Measurements from ENCODE around the gene MYBPC2.
A peak's percentile ranks its signal among the peaks of the same experiment; 100 is the strongest.

The MYBPC2 gene

GRCh38 chr19:50501568-50502475 is 69.1 kb downstream of the MYBPC2 start:
- no peak for DNase-seq

DNA sequence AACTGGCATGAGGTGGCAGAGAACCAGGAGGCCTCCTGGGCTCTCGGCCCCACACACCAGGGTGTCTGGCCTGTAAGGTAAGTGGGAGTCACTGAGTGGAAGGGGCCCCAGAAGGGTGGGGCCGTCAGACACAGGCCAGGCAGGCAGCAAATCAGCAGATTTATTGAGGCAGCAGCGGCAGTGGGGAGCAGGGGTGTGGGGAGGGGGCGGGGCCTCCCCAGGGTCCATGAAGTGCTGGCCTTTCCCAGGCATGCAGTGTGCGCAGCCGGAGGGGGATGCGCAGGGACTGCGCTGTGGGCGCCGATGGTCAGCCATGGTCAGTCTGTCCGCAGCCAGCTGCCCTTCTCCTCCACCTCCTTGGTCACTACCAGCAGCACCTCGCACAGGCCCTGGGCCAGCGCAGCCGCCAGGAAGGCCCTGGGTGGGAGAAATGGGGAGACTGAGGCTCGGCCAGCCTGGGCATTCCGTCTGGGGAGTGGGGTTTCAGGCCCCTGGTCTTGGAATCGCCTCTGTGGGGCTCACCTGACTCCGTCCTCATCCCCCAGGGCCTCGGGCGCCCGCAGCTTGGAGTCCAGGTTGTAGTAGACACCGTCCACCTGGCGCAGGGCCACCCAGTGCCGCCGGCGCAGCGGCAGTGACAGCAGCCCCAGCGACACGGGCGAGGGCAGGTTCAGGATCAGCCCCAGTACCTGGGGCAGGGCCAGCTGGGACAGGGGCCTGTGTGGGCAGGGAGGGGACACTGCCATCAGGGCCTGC is 73.3 kb downstream of the MYBPC2 start:
- no peak for DNase-seq

GRCh38 chr19:50506700-50507099 is 74.0 kb downstream of the MYBPC2 start:
- no peak for DNase-seq

DNA sequence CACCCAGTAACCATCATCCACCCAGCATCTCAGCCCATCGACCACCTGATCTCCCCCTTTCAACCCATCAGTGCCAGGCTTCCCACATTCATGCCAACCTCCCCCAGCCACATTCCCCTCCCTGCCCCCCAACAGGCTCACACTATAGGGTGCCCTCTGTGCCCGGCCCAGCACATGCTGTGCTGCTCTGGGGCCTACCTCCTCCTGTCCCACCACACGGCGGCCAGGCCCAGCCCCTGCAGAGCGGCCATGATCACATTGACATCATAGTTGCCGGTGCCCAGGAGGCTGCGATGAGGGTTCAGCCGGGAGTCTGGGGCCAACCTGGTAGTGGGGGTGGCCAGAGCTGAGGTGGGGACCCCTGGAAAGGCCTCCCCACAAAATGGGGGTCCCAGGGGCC is 74.7 kb downstream of the MYBPC2 start:
- no peak for DNase-seq

GRCh38 chr19:50508843-50509190 is 76.1 kb downstream of the MYBPC2 start:
- no peak for DNase-seq

GRCh38 chr19:50509366-50509765 is 76.7 kb downstream of the MYBPC2 start:
- no peak for DNase-seq

DNA sequence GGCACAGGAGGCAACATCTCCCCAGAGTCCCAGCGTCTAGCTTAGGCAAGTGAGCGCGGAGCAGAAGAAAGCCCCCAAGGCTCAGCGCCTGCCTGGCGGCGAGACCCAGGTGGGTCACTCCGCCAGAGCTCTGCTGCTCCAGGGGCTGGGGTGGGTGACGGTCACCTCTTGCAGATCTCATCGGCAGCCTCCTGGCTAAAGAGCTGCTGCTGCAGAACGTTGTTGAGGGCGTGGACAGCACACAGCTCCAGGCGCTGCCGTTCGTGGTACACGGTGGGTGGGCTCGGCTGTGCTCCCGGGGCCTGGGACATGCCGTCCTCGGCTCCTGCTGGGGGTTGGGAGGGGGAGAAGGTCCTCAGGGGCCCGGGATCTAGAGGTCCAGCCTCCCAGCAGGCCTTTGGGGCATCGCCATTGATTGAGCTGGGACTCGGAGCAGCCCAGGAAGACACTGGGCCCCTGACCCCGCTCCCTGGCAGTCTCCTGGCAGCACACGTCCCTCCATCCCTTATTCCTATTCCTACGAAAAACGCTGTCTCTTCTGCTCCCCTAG is 77.5 kb downstream of the MYBPC2 start:
- DNase-seq: no peak

DNA sequence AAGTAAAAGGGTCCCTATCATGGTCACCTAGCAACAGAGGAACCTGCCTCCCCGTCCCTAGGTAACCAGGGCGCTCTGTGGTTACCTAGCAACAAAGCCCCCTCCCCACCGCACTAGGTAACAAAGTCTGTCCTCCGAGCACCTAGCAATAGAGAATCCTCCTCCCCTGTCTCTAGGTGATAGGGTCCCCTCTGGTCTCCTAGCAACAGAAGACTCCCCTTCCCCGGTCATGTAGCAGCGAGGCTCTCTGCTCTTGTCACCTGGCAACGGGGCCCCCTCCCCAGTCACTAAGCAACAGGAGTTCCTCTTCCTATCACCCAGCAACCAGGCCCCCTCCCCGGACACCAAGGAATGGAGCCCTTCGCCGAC is 78.0 kb downstream of the MYBPC2 start:
- DNase-seq: peak; percentile 77

DNA sequence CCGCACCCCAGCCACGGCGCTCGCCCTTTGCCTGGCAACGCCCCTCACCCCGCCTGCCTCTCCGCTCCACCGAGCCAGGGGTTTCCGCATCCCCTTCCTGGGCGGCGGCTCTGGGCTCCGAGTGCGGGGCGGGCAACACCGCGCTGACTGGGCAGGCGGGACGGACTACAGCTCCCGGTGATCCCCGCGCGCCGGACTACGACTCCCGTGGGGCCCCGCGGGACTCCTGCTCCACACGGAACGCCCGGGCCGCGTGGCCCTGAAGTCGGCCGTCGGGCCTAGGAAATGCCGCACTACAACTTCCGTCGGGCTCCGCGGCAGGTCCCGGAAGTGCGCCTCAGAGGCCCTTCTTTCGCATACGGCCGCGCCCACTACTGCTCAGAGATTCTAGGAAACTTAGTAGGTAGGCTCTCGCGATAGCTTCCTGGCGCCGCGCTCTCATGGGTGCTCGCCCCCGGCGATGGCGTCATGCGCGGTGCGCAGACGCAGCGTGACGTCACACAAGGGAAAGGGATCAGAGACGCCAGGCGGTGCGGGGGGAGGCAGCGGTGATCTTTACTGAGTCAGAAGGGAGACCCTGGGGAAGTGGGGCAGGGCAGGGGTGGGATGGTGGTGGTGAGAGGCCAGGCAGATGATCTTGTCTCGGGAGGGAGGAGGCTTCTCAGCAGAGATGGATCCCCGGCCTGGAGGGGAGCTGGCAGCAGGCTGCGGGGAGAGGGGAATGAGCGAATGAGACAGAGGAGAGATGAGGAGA is 78.6 kb downstream of the MYBPC2 start, which contains the start of gene JOSD2:
Gene JOSD2 (minus strand): TSS at position 123 of the 754 bp plus-strand sequence. CDS start 760 bp downstream, outside the sequence.
- peak; percentile 99 for DNase-seq

DNA sequence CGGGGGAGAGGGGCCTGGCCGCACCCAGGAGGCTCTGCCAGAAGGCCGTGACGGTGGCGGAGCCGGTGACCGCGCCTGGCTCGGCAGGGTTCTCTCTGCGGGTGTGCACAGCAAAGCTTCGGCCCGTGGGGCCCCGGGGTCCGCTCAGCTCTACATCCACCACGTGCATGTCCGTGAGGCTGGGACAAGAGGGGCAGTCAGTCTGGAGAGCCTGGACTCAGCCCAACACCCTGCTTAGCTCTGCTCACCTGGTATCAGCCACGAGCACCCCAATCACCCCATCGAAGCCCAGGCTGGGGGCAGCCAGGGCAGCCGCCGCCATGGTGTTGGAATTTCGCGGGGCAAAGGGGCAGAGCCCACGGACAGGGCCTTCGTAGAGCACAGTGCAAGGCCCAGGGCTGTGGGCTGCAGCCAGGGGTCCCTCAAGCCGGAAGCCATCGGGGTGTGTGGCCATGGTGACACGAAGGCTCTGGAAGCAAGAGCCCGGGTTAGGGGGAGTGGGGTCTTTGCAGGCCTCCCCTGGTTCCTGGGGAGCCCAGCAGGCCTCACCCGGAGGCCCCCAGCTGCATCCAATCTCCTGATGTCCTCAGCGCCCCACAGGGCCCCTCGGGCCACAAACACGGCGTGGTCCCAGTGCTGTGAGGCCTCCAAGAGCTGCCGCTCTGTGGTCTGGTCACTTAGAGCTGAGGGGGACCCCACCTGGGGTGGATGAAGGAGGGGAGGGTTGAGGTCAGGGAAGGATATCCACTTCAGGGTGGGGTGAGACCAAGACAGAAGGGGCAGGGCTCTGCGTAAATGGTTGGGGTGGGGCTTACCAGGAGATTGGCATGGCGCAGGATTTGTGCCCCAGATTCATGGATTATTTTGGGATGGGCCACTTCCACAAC is 79.7 kb downstream of the MYBPC2 start:
- DNase-seq: no peak

DNA sequence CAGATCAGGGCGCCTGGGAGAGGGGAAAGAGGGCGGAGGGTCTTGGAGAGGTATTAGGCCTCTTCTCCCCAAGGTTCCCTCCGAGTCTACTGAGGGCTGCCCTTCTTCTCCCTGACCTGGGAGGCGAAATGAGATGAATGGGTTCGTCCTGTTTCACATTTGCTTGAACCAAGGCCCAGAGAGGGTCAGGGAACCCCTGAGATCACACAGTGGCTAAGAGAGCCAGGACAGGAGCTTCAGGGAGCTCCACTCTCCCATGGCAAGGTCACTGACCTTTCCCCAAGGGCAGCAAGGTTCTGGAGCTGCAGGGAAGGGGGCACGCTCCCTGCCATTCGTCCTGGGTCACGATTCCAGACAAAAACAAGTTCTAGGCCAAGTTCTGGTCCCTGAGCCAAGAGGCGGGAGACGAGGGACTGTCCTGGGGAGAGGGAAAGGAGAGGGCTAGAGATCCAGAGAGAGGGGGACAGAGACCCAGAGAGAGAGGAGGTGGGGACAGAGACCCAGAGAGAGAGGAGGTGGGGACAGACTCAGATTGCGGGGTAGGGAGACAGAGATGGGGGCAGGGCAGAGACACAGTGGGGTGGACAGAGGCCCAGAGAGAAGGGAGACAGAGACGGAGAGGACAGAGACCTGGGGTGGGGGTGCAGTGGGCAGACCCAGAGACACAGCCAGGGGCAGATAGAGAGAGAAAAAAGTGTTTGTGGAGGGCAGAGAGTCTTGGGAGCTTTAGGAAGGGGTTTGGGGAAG is 80.5 kb downstream of the MYBPC2 start:
- no peak for DNase-seq

- DNase-seq: no peak
These were observed 81.2 kb downstream of the MYBPC2 start, which contains the start of gene ASPDH for GRCh38 chr19:50513746-50514345. TSS of gene ASPDH (minus strand) at chr19:50513913. CDS start at chr19:50513823, 90 bp downstream.

GRCh38 chr19:50514346-50515167 is 81.9 kb downstream of the MYBPC2 start:
- DNase-seq: peak; percentile 57

DNA sequence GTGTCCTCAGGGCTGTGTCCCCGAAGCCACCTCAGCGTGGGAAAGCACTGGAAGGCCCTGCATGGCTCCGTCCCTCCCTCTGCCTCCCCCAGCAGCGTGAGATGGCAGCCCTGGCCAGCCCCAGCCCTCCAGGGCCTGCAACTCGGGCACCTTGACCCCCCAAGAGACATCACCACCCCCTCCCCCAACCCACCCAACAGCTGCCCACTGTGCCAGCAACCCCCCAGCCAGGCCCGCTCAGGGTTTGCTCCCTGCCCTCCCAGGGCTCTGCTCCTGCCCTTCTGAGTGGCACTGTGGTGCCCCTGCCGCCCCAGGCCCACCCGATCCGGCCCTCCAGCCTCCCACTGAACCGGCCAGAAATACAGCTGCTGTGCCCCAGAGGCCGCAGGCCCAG is 82.5 kb downstream of the MYBPC2 start:
- DNase-seq: no peak

All from NCI-H1436 treated with DMSO at 0.1 percent for 48 hours (cell line).